NCI-H1694 treated with DMSO at 0.1 percent for 48 hours (cell line): ENCODE measurements around the gene AGPAT3.

Source experiments
- DNase-seq: peaks from one replicate; lab custom pipeline; 2025; lab: John Stamatoyannopoulos, UW

The AGPAT3 gene

GRCh38 chr21:43864313-43864961 is 586 bp upstream of the AGPAT3 start:
- no peak for DNase-seq

- no peak for DNase-seq
Measured at GRCh38 chr21:43865540-43866259, 677 bp downstream of the AGPAT3 start.

GRCh38 chr21:43866260-43866629 is 1.2 kb downstream of the AGPAT3 start:
- peak; percentile 24 for DNase-seq

DNA sequence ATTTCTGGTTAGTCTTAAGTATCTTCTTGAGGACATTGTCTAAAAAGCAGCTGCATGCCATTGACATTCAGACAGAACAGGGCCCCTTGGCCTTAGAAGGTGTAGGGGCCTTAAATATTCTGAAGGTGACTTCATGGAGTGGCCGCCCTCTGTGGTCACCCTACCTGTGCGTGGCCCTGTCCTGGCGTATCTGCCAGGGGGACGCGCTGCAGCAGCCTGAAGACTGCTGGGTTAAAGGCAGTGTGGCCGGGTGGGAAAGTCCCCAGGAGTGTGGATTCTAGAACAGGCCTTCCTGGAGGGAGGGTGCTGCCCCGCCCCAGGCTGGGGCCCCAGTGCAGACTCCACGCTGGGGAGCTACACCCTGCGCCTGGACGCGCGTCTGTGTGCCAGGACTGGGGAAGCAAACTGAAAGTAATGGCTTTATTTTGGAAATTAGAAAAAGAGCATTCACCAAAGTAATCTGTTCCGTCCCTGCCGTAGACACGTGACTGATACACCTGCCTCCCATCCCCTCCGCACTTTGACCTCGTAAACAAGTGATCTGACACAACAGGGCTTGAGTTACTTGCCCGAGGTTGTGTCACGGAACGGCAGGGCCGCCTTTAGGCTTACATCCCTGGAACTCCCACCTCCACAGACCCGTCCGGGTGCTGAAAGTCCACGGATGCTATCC is 1.8 kb downstream of the AGPAT3 start:
- no peak for DNase-seq

- no peak for DNase-seq
Measured at GRCh38 chr21:43867332-43867703, 2.3 kb downstream of the AGPAT3 start.

DNA sequence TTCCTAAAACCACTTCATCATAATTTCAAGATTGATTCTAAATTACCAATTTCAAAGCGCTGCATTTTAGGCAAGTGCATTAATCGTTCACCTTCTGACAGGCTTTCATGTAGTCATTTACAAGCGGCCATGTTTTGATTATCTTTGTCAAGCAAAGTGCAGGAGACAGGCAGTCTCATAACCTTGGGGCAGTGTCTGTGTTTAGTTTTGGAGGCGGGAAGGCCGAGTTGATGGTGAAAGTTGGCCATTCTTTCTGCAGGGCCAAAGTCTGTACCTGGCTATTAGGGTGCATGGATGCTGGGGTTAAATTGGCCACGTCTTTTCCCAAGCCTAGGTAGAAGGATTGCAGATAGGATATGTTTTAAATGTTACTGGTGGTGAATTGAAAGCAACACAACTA is 2.9 kb downstream of the AGPAT3 start:
- DNase-seq, result no peak

DNA sequence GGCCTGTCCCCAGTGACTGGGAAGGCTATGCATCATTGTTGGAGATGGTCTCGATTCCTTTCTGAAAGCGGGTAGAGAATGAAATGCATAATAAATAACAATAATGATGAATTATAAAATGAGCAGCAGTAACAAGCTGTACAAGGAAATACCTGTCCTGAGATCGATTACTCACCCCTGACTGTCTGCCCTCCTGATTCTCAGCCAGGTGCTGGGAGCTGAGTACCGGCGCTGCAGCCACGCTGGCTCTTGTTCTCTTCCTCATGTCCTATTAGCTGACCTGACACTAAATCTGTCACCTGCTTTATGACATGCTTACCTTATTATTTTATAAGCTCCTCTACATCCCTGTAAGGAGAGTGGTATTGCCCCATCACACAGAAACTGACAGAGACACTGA is 3.4 kb downstream of the AGPAT3 start:
- no peak for DNase-seq

- no peak for DNase-seq
Measured at GRCh38 chr21:43869486-43870325, 4.7 kb downstream of the AGPAT3 start.

- DNase-seq, result no peak
Measured at GRCh38 chr21:43871487-43871886, 6.5 kb downstream of the AGPAT3 start.

DNA sequence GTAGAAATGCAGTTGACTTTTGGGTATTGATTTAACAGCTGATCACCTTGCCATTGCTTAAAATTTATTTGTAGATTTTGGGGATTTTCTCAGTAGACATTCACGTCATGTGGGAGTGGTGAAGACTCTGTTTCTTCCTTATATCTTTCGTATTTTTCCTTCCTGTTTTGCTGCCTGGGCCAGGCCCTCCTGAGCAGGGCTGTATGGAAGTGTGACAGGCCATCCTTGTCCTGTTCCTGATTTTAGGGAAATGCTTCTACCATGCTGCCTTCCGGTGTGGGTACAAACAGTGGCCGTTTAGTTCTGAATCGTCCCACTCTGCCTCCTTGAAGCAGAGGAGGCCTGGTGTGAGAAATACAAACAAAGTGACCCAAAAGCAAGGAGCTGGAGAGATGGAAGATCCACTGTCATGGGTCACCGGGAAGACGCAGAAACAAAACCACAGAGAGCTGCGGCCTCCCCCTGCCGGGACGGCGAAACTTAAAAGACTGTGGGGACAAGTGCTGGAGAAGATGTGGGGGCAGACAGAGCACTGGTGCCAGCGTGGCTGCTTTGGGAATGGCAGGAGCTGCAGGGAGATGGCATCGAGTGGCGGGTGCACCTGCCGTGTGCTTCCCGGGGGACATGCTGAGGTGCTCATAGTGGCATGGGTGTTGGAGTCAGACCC is 7.6 kb downstream of the AGPAT3 start:
- no peak for DNase-seq

- DNase-seq, result no peak
Measured at GRCh38 chr21:43873673-43874072, 8.7 kb downstream of the AGPAT3 start.

- no peak for DNase-seq
Measured at GRCh38 chr21:43874085-43874805, 9.2 kb downstream of the AGPAT3 start.

DNA sequence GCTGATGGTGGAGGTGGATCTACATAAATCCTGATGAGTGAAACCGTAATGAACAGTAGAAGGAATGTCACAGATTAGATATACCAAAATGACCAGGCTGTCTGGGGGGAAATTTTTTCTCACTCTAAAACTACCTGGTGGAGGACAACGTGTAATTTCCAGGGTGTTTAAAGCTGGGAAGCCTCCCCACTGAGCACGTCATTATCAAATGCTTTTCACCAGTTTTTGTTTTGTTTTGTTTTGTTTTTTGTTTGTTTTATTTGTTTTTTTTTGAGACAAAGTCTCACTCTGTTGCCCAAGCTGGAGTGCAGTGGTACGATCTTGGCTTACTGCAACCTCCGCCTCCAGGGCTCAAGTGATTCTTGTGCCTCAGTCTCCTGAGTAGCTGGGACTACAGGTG is 11.6 kb downstream of the AGPAT3 start:
- DNase-seq, result no peak

DNA sequence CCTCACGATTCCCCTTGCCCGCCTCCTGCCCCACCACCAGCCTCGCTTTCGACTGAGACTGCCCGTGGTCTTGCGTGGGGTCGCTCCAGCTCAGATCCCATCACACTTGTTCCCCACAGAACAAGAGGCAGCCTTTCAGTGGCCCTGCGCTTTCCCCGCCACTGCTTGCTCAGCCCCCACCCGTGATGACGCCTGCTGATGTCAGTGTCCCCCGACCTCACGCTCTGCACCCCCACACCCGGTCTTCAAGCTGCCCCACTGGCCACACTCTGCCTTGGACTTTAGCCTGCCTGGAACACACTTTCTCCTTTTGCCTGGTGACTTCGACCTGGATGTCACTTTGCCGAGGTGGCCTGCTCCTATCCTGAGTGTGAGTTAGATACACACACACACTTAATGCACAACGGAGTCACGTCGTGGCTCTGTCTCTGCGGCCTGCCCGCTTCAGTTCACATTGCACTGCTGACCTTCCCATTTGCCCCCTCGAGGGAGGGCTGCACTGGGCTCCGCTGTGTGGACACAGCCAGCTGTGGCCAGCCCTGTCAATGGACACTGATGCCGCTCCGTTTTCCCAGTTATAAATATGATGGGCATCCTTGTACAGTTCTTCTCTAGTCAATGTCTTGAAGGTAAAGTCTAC is 13.0 kb downstream of the AGPAT3 start:
- DNase-seq, result no peak

DNA sequence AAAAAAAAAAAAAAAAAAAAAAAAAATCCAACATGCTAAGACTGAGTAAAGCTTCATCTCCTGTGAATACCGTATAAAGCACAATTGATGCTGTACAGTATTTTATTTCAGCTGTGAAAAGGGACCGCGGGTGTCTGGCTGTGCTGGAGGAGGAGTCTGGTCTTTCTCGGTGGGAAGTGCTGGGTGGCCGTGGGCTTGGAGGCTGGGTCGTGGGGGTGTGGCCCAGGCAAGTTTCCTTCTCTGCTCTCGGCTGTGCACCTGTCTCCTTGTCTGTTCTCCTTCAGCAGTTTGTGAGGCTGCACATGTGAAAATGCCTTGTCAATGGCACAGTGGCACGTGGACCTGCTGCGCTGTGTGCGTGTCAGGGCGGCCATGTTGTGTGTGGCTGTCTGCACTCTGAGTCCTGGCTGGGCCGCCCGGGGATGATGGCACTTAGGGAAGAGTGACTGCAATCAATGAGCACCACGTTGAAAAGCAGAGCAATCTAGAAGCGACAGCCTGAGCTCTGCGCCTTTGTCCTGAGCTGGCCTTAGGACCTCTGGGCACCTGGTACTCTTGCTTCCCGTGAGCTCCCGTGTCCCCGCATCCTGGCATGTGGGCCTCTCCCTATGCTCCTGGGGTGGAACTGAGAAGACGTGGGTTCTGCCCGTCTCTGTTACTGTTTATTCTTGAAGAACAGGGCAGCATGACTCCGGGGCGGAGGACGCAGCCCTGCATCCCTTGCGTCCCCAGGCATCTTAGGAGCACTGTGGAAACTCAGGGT is 14.5 kb downstream of the AGPAT3 start:
- no peak for DNase-seq

DNA sequence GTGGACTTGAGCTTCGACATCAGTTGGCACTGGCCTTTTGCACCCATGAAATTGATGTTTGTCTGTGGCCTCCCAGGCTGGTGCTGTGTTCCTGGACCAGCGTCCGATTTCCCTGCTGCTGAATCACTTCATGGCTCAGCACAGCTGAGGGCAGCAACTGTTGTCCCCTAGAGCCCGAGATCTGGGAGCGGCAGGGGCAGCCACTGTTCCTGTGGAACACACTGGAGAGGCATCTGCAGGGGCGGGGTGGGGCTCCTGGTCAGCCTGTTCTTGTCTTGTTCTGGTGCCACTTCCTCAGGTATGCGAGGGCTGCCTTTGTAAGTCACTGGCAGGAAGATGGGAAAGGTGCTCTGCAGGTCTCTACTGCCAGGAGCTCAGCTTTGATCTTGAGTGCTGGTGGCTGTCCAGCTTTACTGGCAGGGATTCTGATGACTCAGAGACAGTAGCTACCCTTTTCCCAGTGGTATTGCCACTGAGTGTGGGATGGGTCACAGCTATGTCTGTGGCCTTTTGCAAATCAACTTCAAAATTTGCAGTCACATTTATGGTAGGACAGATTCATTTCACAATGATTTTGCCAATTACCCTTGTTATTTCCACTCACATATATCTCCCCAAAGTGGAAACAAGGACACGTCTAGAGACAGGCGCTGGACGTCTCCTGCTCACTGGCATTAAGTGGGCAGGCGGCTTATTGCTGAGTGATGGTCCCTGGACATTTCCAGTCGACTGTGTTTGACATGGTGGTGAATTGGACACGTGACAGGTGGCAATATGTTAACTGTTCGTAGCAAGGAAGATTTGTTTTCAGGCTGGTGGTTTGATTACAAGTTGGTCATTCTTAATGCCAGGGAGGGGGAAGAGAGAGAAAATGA is 15.3 kb downstream of the AGPAT3 start:
- DNase-seq, result no peak

- no peak for DNase-seq
Measured at GRCh38 chr21:43881283-43881682, 16.3 kb downstream of the AGPAT3 start.

- no peak for DNase-seq
Measured at GRCh38 chr21:43881935-43882334, 16.9 kb downstream of the AGPAT3 start.

GRCh38 chr21:43882952-43883545 is 18.0 kb downstream of the AGPAT3 start:
- no peak for DNase-seq
